Measurements from ENCODE around the gene BLM.
"Not testable (repeated sequence)": the region's sequence is repeated elsewhere in the genome, so short reads cannot be mapped to it uniquely, and the experiment has no call there.

Gene BLM

DNA sequence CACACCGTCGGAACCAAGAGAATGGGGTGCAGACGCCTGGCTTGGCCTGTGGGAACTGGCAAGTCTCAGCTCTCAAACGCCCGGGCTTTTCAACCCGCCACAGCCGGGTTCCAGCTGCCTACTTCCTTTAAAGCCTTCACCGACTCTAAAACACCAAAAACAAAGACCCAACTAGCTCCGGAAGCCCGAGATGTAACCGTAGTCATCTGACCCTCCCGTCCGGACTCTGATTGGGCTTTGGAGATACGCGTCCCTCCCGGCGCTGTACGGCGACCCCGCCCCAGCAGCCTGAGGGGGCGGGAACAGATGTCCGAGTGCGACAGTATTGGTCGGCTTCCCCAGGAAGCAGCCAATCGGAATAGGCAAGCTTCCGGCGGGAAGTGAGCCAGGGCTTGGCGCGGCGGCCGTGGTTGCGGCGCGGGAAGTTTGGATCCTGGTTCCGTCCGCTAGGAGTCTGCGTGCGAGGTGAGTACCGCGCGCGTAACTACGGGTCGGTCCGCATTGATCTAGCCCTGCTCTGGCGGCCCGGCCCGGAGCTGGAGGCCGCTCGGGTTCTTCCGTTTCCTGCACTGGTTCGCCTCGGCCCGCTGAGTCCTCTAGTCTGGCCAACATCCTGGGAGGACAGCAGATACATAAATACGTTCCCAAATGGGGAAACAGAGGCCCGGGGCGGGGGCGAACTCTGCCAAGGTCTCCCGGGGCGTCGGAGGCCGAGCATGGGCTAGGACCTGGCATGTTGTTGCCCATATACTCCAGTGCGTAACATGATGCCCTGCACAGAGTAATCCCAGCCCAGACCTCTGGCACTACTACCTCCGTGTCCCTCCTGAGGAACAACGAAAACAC lies at the start of gene BLM:
TSS of gene BLM (plus strand) at position 371 of the 846 bp plus-strand sequence. CDS start 30,047 bp downstream, outside the sequence.
- DNase-seq (ENCODE audit: low read depth) = peak; percentile 83

DNA sequence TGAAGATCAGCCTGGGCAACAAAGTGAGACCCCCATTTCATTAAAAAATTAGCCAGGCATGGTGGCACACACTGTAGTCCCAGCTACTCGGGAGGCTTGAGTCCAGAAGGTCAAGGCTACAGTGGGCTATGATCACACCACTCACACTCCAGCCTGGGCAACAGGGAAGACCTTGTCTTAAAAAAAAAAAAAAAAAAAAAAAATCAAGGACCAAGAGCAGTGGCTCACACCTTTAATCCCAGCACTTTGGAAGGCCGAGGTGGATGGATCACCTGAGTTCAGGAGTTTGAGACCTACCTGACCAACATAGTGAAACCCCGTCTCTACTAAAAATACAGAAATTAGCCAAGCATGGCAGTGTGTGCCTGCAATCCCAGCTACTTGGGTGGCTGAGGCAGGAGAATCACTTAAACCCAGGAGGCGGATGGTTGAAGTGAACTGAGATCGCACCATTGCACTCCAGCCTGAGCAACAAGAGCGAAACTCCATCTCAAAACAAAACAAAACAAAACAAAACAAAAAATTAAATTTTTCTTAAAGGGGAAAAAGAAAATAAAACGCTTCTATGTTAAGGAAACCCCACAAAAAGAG lies 49.3 kb upstream of the BLM start:
- DNase-seq (ENCODE audit: low read depth) = not testable (repeated sequence)

DNA sequence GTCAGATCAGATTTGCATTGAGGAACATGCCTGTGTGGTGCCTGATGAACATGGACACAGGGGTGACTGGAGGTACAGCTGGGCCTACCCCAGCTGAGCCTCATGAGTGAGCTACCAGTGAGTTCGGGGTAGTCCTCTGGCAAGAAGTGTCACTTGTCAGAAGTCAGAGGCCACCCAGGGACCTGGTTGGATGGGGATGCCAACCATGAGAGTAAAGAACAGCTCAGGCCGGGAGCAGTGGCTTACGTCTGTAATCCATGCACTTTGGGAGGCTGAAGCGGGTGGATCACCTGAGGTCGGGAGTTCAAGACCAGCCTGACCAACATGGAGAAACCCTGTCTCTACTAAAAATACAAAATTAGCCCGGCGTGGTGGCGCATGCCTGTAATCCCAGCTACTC lies 46.5 kb upstream of the BLM start:
- not testable (repeated sequence) for DNase-seq (ENCODE audit: low read depth)

DNA sequence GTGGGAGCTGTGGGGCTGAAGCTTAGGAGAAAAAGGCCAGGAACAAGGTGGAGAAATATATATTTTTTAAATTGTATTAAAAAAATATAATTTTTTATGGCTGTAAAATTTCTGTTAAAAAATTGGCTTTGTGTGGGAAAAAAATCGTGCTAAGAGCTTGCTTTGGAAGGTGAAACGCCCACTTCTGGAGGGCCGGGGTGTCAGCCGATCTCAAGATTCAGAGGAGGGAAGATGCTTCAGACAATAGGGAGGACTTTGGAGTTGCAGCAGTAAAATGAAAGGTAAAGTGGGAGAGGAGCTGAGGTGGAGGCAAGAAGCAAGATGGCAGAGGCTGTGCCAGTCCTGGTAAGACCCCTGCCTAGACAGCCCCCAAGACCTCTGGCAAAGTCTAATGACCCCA lies 45.9 kb upstream of the BLM start:
- DNase-seq (ENCODE audit: low read depth) = no peak

DNA sequence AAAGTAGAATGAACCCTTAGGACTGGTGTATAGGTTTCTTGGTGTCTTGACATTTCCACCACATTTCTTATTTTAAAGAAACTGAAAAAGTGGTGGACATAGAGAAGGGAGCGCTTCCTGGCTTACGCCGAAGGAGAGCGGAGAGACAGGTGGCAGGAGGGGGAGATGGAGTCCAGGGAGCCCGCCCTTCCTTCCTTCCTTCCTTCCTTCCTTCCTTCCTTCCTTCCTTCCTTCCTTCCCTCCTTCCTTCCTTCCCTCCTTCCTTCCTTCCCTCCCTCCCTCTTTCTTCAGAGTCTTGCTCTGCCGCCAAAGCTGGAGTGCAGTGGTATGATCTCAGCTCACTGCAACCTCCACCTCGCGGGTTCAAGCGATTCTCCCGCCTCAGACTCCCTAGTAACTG lies 43.8 kb upstream of the BLM start:
- not testable (repeated sequence) for DNase-seq (ENCODE audit: low read depth)

DNA sequence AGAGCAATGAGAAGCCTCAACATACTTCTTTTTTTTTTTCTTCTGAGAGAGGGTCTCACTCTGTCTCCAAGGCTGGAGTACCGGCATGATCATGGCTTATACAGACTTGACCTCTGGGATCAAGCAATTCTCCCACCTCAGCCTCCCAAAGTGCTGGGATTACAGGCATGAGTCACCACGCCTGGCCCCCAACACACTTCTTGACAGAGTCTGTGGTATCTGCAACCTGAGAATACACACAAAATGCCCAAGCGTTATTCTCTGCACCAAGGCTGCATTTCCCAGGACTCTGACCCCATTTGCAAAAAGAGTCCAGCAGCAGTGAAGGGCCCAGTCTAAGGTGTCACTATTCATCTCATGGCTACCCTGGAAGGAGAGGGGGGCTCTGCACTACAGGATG lies 42.7 kb upstream of the BLM start:
- no peak for DNase-seq (ENCODE audit: low read depth)

DNA sequence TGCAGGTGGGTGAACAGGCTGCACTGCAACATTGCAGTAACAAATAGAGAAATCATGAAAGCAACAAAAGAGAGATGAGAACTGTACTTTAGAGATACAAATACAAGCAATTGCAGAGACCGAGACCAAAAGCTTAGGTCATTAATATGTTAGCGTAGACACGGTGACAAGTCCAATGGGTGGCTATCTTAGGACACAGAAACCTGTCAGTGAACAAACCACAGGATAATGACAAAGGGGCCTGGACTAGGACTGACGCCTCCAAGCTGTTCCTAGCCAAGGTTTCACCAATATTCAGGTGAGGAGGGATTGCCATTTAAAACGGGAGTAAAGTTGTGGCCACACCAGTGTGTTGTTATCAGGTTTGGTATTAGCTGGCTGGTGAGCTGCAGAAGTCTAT lies 41.7 kb upstream of the BLM start:
- no peak for DNase-seq (ENCODE audit: low read depth)

DNA sequence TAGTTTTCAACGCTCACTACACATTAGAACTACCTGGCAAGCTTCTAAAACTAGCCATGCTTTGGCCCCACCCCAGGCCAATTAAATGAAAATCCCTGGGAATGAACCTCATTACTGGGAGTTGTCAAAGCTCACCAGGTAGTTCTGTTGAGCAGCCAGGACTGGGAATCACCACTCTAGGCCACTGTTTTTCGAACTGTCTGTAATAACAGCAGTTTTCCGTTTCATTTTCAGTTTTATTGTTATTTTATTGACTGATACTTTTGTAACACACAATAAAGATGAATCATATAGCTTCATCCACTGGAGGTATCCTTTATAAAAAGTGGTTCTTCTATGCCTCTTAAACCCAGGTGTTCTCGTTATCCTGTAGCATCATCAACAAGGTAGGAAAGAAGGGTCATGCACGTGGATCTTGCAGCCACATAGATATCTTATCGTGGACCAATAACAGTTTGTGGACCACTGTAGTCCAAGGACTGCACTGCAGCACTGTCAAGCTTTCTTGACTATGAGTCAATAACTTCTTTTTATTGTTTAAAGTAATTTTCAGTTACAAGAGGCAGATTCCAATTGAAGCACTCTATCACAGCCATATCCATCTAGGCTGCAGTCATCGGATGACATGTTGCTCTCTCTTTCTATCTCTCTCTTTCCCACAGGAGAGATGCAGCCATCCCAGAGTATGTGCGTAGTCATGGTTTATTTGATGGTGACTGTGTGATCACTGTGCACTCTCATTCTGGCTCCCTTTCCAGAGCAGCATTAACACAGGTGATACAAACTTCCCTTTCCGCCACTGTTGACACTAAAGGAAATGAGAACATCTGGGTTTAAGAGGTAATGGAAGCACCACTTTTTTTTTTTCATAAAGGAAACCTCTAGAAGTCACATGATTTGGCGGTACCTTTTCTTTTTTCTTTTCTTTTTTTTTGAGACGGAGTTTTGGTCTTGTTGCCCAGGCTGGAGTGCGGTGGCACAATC lies 39.0 kb upstream of the BLM start:
- DNase-seq (ENCODE audit: low read depth) = no peak

DNA sequence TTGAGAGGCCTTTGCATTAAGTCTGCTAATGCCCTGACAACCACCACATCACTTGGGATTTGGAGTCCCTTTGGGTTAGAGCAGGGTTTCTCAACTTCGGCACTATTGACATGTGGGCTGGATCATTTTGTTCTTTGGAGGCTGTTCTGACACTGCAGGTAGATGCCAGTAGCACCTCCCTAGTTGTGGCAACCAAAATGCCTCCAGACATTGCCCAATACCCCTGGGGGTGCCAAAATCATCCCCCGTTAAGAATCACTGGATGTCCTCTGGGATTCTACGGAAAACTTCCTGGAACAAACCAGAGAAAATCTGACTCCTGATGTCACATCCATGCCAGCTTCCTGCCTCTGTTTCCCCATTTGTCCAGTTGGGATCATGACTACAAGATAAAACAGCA lies 37.2 kb upstream of the BLM start:
- DNase-seq (ENCODE audit: low read depth) = no peak

DNA sequence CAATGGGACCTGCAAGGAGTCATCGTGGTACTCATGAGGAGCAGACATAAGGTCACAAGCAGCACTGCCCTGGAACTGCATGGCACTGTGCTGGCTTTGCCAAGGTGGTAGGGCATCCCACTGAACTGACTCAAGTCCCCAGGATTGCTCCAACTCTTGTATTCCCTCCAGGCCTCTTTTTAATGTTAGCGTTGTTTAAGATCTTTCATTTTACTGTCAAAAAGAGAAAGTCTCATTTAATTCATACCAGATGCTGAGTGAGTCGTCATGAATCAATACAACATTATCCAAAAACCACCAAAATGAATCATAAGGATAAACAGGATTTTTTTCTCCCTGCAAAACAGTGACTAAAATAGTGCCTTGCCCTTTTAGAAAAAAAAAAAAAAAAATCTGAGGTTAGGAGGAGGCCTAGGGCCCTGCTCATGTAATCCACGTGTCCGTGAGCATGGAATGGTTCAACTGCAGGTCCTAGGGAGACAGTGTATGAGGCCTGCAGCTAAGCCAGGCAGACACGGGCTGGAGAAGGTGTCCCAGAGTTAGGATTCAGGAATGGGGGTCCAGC lies 36.7 kb upstream of the BLM start:
- DNase-seq (ENCODE audit: low read depth) = no peak

DNA sequence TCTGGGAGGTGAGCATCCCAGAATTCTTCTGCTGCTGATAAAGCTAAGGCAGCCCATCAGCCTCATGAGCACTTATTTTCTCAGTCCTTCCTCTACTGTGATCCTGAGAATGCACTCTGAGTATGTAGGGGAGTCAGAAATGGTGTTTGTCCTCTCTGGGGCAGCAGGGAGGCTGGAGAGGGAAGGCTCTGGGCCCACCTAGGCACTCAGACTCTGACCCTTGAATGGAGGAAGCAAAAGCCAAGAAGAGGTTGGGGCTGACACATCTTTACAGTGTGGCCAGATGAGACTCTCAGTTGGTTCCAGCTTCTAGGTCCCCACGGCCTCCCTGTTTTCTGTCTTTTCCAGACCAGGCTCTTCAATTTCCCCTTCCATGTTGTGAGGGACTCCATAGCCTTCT lies 36.1 kb upstream of the BLM start:
- no peak for DNase-seq (ENCODE audit: low read depth)

DNA sequence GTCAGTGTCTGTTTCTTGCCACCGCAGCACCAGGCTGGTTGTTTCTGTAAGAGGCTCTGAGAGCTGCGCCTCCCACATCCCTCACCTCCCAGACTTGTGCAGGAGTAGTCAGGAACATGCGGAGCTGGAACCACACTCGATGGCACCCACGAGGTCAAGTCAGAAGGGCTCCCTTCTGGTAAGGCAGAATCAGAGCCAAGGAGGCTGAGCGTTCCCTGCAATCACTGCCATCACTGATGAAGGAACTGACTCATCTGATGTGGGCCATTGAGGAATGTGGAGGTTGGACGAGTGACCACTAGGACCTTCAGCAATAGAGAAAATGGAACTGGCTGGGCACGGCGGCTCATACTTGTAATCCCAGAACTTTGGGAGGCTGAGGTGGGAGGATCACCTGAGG lies 35.7 kb upstream of the BLM start:
- DNase-seq (ENCODE audit: low read depth) = no peak

DNA sequence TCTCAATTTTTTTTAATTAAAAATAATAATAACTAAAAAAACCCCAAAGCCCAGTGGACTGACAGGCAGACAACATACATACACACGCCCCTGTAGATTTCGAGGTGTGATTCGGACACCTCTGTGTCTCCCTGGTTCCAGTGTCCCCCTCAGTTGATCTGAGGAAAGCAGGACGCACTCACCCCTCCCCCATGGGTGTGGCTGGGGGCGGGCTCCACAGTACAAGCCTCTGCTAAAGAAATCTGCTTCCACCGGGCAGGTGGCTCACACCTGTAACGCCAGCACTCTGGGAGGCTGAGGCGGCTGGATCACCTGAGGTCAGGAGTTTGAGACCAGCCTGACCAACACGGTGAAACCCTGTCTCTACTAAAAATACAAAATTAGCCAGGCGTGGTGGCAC lies 33.8 kb upstream of the BLM start:
- no peak for DNase-seq (ENCODE audit: low read depth)

DNA sequence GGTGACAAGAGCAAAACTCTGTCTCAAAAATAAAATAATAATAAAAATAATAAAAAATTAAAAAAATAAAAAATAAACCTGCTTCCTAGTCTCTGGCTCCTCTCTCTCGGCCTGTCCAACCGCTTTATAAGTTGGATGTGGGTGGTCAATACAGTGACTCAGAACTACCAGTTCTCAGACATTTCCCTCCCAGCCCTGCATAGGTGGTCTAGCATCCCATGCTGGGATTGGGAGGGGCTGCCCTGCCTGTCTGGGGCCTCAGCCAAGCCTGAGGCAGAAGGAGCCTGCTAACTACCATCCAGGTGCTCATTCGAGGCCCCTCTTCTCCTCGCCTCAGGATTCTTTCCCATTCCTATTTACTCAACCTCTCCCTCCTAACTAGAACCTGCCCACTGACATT lies 33.3 kb upstream of the BLM start:
- DNase-seq (ENCODE audit: low read depth) = no peak

DNA sequence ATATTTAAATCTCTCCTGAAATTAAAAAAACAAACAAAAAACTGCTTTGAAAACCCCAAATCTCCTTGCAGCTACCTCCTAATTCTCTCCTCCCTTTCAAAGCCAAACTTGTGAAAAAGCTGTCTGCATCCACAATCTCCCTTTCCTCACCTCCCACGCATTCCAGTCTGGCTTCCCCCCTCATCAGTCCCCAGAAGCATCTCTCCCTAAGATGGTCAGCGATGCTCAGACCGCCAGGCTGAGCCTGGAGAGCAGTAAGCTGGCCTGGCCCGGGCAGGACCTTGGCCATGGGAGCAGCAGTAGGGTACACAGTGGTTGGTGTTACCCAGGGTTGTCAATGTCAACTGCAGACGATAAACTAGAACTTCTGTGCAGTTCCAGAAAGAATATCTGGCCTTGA lies 32.9 kb upstream of the BLM start:
- no peak for DNase-seq (ENCODE audit: low read depth)

DNA sequence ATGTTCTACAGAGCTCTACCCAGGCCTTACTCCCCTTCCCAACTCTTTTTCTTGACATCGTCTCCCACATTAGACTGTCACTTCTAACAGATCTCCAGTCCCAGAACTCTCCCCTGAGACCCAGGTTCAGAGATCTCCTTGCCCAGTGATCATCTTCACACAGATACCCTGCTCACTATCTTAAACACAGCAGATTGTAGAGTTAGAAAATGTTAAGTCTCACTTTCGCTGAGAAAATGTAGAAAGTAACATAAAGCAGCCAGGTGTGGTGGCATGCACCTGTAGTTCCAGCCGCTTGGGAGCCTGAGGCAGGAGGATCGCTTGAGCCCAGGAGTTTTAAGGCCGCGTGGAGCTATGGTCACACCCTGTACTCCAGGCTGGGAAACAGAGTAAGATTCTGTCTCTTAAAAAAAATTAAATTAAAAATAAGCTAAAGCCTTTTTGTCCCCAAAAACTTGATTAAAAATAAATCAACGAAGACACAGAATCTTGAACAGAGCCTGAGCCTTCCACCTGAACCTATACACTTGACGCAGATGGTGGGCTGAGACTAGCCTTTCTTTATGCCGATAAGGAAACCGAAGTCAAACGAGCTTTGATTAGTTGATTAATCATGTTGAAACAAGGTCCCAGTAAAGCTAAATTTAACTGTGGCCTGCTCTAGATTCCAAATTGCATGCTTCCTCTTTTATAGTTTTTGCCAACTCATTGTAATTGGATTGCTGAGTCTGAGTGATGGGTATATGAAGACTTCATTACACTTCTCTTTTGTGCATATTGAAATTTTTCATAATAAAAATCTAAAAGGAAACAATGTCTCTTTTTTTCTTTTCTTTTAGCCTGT lies 31.3 kb upstream of the BLM start:
- DNase-seq (ENCODE audit: low read depth) = no peak

DNA sequence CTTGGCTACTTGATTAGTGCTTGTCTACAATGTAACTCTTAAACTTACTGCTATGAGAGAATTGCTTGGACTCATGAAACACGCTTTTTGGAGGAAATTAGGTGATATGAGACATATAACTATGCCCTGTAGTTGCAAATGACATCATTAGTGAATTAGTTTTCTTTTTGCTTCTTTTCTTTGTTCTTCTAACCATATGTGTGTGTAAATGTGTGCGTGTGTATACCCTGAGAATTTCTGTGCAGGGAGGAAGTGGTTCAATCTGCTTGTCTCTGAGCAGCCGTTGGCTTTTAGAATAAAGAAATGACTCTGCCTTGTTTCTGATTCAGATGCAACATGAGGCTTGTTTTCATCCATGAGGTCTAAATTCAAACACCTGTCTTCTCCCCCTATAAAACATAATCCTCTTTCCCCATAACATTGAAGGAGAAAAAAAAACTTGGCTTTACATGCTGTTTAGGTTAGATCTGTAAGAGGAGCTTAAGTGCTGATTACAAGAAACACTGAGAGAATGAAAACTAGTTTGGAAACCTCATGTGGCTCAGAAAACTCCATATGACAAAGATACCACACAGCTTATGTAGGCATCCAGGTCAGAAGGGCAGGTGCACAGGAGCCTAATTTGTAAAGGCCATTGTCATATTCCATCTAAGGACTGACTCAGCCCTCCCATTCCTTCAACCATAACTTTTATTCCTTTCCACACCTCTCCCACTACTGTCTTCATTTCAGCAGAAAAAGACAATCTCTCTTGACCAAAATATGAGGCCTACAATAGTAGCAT lies 30.5 kb upstream of the BLM start:
- DNase-seq (ENCODE audit: low read depth) = no peak

DNA sequence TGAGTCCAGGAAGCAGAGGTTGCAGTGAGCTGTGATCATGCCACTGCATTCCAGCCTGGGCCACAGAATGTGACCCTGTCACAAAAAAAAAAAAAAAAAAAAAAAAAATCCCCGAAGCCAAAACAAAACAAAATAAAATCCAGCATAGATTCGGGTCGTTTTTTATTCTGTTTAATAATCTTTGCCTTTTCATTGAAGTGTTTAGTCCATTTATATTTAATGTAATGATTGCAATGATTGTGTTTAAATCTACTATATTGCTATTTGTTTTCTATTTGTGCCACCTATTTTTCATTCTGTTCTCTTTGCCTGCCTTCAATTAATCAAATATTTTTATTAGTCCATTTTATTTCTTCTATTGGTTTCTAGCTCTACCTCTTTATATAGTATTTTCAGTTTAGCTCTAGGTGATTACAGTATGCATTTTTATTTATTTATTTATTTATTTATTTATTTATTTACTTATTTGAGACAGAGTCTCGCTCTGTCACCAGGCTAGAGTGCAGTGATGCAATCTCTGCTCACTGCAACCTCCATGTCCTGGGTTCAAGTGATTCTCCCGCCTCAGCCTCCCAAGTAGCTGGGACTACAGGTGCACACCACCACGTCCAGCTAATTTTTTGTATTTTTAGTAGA lies 27.7 kb upstream of the BLM start:
- DNase-seq (ENCODE audit: low read depth) = not testable (repeated sequence)

DNA sequence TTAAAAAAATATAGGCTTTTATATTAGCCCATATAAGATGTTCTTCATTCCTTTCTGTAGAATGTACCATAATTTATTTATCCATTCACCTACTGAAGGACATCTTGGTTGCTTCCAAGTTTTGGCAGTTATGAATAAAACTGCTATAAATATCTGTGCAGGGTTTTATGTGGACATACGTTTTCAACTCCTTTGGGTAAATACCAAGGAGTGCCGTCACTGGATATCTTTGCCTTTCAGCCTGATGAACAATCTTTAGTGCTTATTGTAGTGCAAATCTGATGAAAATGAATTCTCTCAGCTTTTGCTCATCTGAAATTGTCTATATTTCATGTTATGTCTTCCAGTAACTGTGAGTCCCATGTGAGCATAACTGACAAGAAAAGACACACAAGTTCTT lies 26.6 kb upstream of the BLM start:
- no peak for DNase-seq (ENCODE audit: low read depth)

DNA sequence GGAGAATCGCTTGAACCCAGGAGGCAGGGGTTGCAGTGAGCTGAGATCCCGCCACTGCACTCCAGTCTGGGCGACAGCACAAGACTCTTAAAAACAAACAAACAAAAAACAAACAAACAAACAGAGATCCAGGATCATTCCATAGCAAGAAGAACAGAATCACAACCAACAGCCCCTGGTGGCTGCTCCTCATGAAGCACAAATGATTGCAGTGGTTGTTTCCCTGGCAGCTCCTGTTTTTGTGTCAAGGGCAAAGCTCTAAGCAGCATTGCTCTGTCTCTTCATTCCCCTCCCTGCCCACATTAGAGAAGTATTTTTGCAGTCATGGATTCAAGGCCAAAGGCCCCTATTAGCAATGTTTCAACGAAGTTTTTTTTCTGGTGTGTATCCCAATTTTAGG lies 25.8 kb upstream of the BLM start:
- no peak for DNase-seq (ENCODE audit: low read depth)

Data from stimulated activated CD8-positive, alpha-beta memory T cell treated with anti-CD3 and anti-CD28 coated beads, Interleukin-15, amount 100 ng/mL, for 1 hour (primary cell).